ENCODE results near the gene PLD3.

DNA sequence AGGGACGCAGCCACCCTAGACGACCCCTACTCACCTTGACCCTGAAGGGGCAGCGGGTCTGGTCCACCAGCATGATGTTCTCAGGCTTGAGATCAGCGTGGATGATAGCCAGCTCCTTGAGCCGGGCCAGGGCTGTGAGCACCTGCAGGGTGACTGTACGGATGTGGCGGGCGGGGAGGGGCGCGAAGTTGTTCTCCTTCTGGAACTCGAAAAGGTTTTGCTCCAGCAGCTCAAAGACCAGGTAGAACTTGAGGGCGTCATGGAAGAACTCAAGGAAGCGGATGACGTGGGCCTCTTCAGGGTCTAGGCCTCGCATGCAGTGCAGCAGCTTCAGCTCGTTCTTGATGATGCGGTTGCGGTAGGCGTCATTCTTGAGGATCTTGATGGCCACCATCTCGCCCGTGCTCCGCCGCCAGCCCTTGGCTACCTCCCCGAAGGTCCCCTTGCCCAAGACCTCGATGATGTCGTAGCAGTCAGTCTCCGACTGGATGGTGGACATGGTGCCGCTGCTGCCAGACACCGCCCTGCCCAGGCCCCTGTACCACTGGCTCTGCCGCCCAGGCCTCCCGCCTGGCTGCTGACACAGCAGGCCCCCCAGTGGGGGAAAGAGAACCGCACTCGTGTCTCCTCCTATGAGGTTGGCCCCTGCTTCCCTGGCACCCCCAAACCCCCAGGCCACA, 41.0 kb downstream of the PLD3 start:
- TF ChIP-seq, protein P1, sequence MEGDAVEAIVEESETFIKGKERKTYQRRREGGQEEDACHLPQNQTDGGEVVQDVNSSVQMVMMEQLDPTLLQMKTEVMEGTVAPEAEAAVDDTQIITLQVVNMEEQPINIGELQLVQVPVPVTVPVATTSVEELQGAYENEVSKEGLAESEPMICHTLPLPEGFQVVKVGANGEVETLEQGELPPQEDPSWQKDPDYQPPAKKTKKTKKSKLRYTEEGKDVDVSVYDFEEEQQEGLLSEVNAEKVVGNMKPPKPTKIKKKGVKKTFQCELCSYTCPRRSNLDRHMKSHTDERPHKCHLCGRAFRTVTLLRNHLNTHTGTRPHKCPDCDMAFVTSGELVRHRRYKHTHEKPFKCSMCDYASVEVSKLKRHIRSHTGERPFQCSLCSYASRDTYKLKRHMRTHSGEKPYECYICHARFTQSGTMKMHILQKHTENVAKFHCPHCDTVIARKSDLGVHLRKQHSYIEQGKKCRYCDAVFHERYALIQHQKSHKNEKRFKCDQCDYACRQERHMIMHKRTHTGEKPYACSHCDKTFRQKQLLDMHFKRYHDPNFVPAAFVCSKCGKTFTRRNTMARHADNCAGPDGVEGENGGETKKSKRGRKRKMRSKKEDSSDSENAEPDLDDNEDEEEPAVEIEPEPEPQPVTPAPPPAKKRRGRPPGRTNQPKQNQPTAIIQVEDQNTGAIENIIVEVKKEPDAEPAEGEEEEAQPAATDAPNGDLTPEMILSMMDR (IDR thresholded peaks at IDR 0.05) = no peak
- no peak for TF ChIP-seq POLR2A (IDR thresholded peaks at IDR 0.05)

Data from body of pancreas (tissue), 4 donors.